Neural cell (in vitro differentiated cells): ENCODE data around the gene PRSS53. TPM values are rescaled to one million over a fixed set of nuclear protein-coding genes. Genes with fewer than 3 reads are reported as not detected.
A peak's percentile ranks its signal among the peaks of the same experiment; 100 is the strongest.

ENCODE experiments used
- H2AFZ ChIP-seq: fragments of 200-600, 300-800 bp; sonication (generic), shearing (Covaris generic); 2 replicates; pipeline ENCODE4 v1.6.0; 2014; ENCODE audit warnings: low read depth, mild to moderate bottlenecking, antibody characterized with exemption, low read length, moderate library complexity
- H3F3A ChIP-seq: fragments of 200-600 bp; shearing (Covaris generic); 2 replicates; pipeline ENCODE4 v1.6.1; 2016; ENCODE audit warnings: mild to moderate bottlenecking, moderate library complexity, mixed read lengths, antibody characterized with exemption, low read length; ENCODE audit not compliant: insufficient read depth, poor library complexity, severe bottlenecking
- H3K27ac ChIP-seq: fragments of 200-600, 300-800 bp; sonication (generic), shearing (Covaris generic); 2 replicates; pipeline ENCODE4 v1.5.1; 2014; ENCODE audit warnings: mild to moderate bottlenecking, low read length, moderate library complexity
- H3K27me3 ChIP-seq: fragments of 300-800, 200-600 bp; sonication (generic), shearing (Covaris generic); 2 replicates; pipeline ENCODE4 v1.6.0; 2014; ENCODE audit warnings: mild to moderate bottlenecking, low read depth, low read length, moderate library complexity; ENCODE audit not compliant: insufficient read depth
- H3K36me3 ChIP-seq: fragments of 300-800, 200-600 bp; sonication (generic), shearing (Covaris generic); 2 replicates; pipeline ENCODE4 v1.5.1; 2014; ENCODE audit warnings: mild to moderate bottlenecking, antibody characterized with exemption, low read length, moderate library complexity; ENCODE audit not compliant: insufficient read depth
- H3K4me2 ChIP-seq: fragments of 300-800, 200-600 bp; sonication (generic), shearing (Covaris generic); 2 replicates; pipeline ENCODE4 v1.6.0; 2014; ENCODE audit warnings: mild to moderate bottlenecking, low read length
- H3K4me3 ChIP-seq: fragments of 300-800, 200-600 bp; sonication (generic), shearing (Covaris generic); 2 replicates; pipeline ENCODE4 v1.5.1; 2014; ENCODE audit warnings: mild to moderate bottlenecking, low read length, moderate library complexity
- H3K79me2 ChIP-seq: fragments of 200-600 bp; shearing (Covaris generic); replicated peaks from 2 replicates; pipeline ENCODE4 v1.6.0; 2014; ENCODE audit warnings: mild to moderate bottlenecking, low read length, moderate library complexity; ENCODE audit not compliant: insufficient read depth
- H3K9ac ChIP-seq: fragments of 300-800, 200-600 bp; sonication (generic), shearing (Covaris generic); 2 replicates; pipeline ENCODE4 v1.6.1; 2016; ENCODE audit warnings: mild to moderate bottlenecking, low read length, mixed read lengths
- H3K9me2 ChIP-seq: fragments of 200-600 bp; shearing (Covaris generic); 2 replicates; pipeline ENCODE4 v1.6.1; 2016; ENCODE audit warnings: mild to moderate bottlenecking, low read length, mixed read lengths; ENCODE audit not compliant: insufficient read depth
- H3K9me3 ChIP-seq: fragments of 200-600, 300-800 bp; sonication (generic), shearing (Covaris generic); 2 replicates; pipeline ENCODE4 v1.6.1; 2016; ENCODE audit warnings: mild to moderate bottlenecking, mixed run types, low read length, moderate library complexity, mixed read lengths
- H4K20me1 ChIP-seq: fragments of 200-600 bp; shearing (Covaris generic); 2 replicates; pipeline ENCODE4 v1.6.1; 2016; ENCODE audit warnings: mild to moderate bottlenecking, mixed run types; ENCODE audit not compliant: insufficient read depth
- EP300 ChIP-seq: fragments of 450-650 bp; conservative IDR thresholded peaks from 2 replicates; pipeline ENCODE4 v1.6.1; 2014; ENCODE audit warnings: antibody characterized with exemption, mild to moderate bottlenecking, moderate library complexity; ENCODE audit not compliant: poor library complexity, severe bottlenecking
- EZH2 ChIP-seq: fragments of 200-600, 300-800 bp; shearing (Covaris generic), sonication (generic); IDR thresholded peaks from 2 replicates; pipeline ENCODE4 v1.6.1; 2014; ENCODE audit warnings: antibody characterized with exemption, low read length, borderline replicate concordance, mild to moderate bottlenecking; ENCODE audit not compliant: insufficient read depth, poor library complexity, severe bottlenecking
- MXI1 ChIP-seq: fragments of 450-650 bp; conservative IDR thresholded peaks from 2 replicates; pipeline ENCODE4 v1.6.1; 2014; ENCODE audit warnings: antibody characterized with exemption, mild to moderate bottlenecking; ENCODE audit not compliant: poor library complexity, severe bottlenecking
- POLR2AphosphoS5 ChIP-seq: IDR thresholded peaks from 2 replicates; pipeline ENCODE4 v1.6.1; 2012
- RAD21 ChIP-seq: fragments of 450-650 bp; conservative IDR thresholded peaks from 2 replicates; pipeline ENCODE4 v1.6.1; 2014; ENCODE audit warnings: antibody characterized with exemption, mild to moderate bottlenecking, moderate library complexity
- REST ChIP-seq: IDR thresholded peaks from 2 replicates; pipeline ENCODE4 v1.6.1; 2012; ENCODE audit warnings: borderline replicate concordance
- SMC3 ChIP-seq: fragments of 450-650 bp; conservative IDR thresholded peaks from 2 replicates; pipeline ENCODE4 v1.6.1; 2014; ENCODE audit warnings: antibody characterized with exemption, mild to moderate bottlenecking, moderate library complexity; ENCODE audit not compliant: poor library complexity
- TAF1 ChIP-seq: IDR thresholded peaks from 2 replicates; pipeline ENCODE4 v1.6.1; 2012; ENCODE audit warnings: low read depth
- polyA plus RNA-seq: library from polyadenylated mRNA; depleted of rRNA; stranded (reverse); fragments of >200 nt; gene quantifications from 2 replicates; pipeline ENCODE4 v1.2.3, GENCODE V29; 2014
- TF ChIP-seq, protein P1 (sequence below): fragments of 450-650 bp; IDR thresholded peaks from 2 replicates; pipeline ENCODE4 v1.5.1; 2014; ENCODE audit warnings: antibody characterized with exemption, mild to moderate bottlenecking, moderate library complexity; ENCODE audit not compliant: poor library complexity, severe bottlenecking

PRSS53 gene
- polyA plus RNA-seq, 1 donor from 2014 or later, result 9.3 TPM

GRCh38 chr16:31110106-31111034 lies 21.6 kb upstream of the PRSS53 start:
- Histone ChIP-seq H3K9me2 (no peaks in the 10 kb centered on the region), H3K4me2 (no peak overlapping the region), H4K20me1 (no peaks in the 10 kb centered on the region), H3K27me3 (no peaks in the 10 kb centered on the region), H3K4me3 (no peak overlapping the region), H3K36me3 (no peaks in the 10 kb centered on the region), H3K79me2 (no peaks in the 10 kb centered on the region), H2AFZ (no peak overlapping the region), H3F3A (no peaks in the 10 kb centered on the region), H3K9ac (no peak overlapping the region), H3K27ac (no peak overlapping the region), H3K9me3 (no peaks in the 10 kb centered on the region)
- no peak for TF ChIP-seq REST
- no peak for TF ChIP-seq SMC3
- TF ChIP-seq TAF1, result no peak
- no peak for TF ChIP-seq MXI1
- no peak for TF ChIP-seq POLR2AphosphoS5
- TF ChIP-seq EZH2, result no peak
- TF ChIP-seq EP300, result no peak
- TF ChIP-seq RAD21, result no peak
- TF ChIP-seq, protein P1, sequence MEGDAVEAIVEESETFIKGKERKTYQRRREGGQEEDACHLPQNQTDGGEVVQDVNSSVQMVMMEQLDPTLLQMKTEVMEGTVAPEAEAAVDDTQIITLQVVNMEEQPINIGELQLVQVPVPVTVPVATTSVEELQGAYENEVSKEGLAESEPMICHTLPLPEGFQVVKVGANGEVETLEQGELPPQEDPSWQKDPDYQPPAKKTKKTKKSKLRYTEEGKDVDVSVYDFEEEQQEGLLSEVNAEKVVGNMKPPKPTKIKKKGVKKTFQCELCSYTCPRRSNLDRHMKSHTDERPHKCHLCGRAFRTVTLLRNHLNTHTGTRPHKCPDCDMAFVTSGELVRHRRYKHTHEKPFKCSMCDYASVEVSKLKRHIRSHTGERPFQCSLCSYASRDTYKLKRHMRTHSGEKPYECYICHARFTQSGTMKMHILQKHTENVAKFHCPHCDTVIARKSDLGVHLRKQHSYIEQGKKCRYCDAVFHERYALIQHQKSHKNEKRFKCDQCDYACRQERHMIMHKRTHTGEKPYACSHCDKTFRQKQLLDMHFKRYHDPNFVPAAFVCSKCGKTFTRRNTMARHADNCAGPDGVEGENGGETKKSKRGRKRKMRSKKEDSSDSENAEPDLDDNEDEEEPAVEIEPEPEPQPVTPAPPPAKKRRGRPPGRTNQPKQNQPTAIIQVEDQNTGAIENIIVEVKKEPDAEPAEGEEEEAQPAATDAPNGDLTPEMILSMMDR, result no peak

DNA sequence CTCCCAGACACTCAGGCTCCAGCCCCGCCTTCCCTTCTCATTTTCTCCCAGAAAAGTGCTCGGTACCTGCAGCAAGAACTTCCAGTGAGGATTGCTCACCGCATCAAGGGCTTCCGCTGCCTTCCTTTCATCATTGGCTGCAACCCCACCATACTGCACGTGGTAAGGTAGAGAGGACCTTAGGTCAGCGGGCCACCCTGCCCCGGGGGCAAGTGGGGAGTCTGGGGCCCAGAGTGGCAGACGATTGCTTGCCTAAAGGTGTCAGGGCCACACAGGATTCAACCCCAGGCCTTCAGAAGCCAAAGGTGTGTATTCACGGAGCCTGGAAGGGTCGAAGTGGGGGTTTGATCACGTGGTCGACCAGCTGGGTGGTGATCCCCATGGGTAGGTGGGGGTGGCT lies 20.9 kb upstream of the PRSS53 start:
- Histone ChIP-seq H3K9me2 (no peaks in the 10 kb centered on the region), H3K4me3 (peak overlapping the region; percentile 99), H3F3A (no peaks in the 10 kb centered on the region), H4K20me1 (no peaks in the 10 kb centered on the region), H3K27me3 (no peaks in the 10 kb centered on the region), H3K9me3 (no peaks in the 10 kb centered on the region), H3K4me2 (no peak overlapping the region), H3K79me2 (no peaks in the 10 kb centered on the region), H2AFZ (no peak overlapping the region), H3K9ac (no peak overlapping the region), H3K27ac (no peak overlapping the region), H3K36me3 (no peaks in the 10 kb centered on the region)
- TF ChIP-seq MXI1 (no peak), POLR2AphosphoS5 (no peak), SMC3 (no peak)
